Effector memory CD4-positive, alpha-beta T cell (primary cell): ENCODE measurements around the gene ABCB11.
"Not testable (repeated sequence)": the region's sequence is repeated elsewhere in the genome, so short reads cannot be mapped to it uniquely, and the experiment has no call there.

Experiments used
- DNase-seq, 3 donors: peaks; one replicate each; pipeline ENCODE4 v3.0.0-alpha.2; 2020
- H3K27ac ChIP-seq: 2 replicates; pipeline ENCODE4 v1.7.0; 2013; ENCODE audit warnings: mild to moderate bottlenecking, low read length, moderate library complexity; ENCODE audit not compliant: insufficient read depth, poor library complexity, severe bottlenecking
- H3K27me3 ChIP-seq: replicated peaks from 2 replicates; pipeline ENCODE4 v1.7.0; 2013; ENCODE audit warnings: mild to moderate bottlenecking, low read length; ENCODE audit not compliant: insufficient read depth, control insufficient read depth, poor library complexity, severe bottlenecking
- H3K36me3 ChIP-seq: 2 replicates; pipeline ENCODE4 v1.7.0; 2013; ENCODE audit warnings: mild to moderate bottlenecking, low read length, moderate library complexity; ENCODE audit not compliant: control insufficient read depth, insufficient read depth
- H3K4me1 ChIP-seq: 2 replicates; pipeline ENCODE4 v1.7.0; 2013; ENCODE audit warnings: low read length, mild to moderate bottlenecking; ENCODE audit not compliant: control insufficient read depth, insufficient read depth, poor library complexity, severe bottlenecking
- H3K4me3 ChIP-seq: 2 replicates; pipeline ENCODE4 v1.7.0; 2013; ENCODE audit warnings: low read length, low read depth, mild to moderate bottlenecking; ENCODE audit not compliant: insufficient read depth, poor library complexity, severe bottlenecking
- H3K9me3 ChIP-seq: 2 replicates; pipeline ENCODE4 v1.7.0; 2013; ENCODE audit warnings: mild to moderate bottlenecking, low read length, moderate library complexity; ENCODE audit not compliant: control insufficient read depth

The ABCB11 gene

DNA sequence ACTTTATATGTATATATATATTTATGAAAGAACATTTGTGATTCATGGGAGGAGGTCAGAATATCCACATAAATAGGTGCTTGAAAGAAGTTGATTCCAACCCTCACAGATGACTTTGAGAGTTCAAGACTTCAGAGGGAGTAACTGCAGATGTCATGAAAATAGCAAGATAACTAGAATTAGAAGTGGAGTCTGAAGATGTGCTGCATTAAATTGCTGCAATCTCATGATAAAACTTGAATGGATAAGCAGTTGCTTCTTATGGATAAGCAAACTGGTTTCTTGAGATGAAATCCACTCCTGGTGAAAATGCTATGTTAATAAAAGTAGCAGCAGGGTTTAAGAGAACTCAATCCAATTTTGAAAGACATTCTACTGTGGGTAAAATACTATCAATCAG is 89.8 kb downstream of the ABCB11 start:
- H3K9me3 ChIP-seq, result no peaks in the 10 kb centered on the region
- no peaks in the 10 kb centered on the region for H3K4me1 ChIP-seq
- DNase-seq, result no peak
- H3K4me3 ChIP-seq, result no peak overlapping the region
- no peak overlapping the region for H3K27ac ChIP-seq
- H3K36me3 ChIP-seq, result no peaks in the 10 kb centered on the region
- H3K27me3 ChIP-seq, result no peaks in the 10 kb centered on the region

DNA sequence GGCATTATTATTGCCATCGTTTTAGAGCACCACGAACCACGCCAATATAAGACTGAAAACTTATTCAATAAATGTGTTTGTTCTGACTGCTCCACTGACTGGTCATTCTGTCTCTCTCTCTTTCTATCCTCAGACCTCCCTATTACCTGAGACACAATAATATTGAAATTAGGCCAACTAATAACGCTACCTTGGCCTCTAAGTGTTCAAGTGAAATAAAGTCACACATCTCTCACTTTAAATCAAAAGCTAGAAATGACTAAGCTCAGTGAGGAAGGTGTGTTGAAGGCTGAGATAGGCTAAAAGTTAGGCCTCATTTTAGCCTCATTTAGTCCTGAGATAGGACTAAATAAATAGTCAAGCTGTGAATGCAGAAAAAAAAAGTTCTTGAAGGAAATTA is 91.2 kb downstream of the ABCB11 start:
- DNase-seq, result no peak
- Histone ChIP-seq H3K27ac (no peak overlapping the region), H3K36me3 (no peaks in the 10 kb centered on the region), H3K4me3 (no peak overlapping the region), H3K4me1 (no peaks in the 10 kb centered on the region), H3K9me3 (no peaks in the 10 kb centered on the region), H3K27me3 (no peaks in the 10 kb centered on the region)

DNA sequence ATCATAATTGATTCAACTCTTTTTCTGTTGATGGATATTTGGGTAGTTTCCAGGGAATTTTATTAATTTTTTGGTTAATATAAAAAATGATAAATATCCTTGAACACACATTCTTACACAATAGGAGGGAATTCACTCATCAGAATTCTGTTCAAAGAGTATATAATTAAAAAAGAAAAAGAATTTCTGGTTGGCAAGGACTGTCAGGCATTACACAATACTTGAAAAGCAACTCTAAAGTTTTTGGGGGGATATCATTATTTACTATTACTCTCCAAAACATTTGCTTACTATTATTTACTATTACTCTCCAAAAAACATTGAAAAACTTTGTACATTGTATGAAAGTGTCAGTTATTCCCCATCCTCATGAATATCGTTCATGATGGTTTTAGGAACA is 92.1 kb downstream of the ABCB11 start:
- H3K4me1 ChIP-seq, result no peaks in the 10 kb centered on the region
- no peaks in the 10 kb centered on the region for H3K27me3 ChIP-seq
- H3K36me3 ChIP-seq, result no peaks in the 10 kb centered on the region
- no peak overlapping the region for H3K27ac ChIP-seq
- no peak overlapping the region for H3K4me3 ChIP-seq
- no peaks in the 10 kb centered on the region for H3K9me3 ChIP-seq
- DNase-seq, result no peak

DNA sequence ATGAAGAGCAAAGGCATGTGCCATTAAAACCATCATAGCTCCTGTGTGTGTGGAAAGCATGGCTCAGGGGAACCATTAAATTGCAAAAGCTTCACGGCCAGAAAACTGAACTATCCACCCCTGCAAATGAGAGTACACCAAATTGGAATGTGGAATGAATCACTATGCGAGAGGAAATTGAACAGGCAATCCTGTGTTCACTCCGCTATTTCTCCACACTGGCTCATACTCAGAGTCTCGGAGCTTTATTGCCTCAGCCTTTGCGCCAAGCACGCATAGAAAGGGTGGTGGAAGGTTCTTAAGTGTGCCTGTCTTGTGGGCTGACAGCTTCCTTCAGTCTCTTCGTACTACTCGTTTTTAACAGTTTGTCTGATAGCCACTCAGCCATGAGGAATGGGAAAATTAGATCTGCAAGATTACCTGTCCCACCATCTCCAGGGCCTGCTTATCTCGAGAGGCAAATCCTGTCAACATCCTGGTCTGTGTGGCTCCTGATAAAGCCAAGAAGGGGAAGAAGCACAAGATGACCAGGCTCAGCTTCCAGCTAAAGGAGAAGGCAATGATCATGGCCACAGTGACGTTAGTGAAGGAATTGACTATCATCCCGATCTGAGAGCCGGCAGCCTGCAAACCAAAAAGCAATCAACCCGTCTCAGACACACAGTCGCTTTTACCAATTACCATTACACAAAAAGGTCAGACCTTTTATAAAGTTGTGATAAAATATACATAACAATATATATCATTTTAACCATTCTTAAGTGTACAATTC is 95.1 kb downstream of the ABCB11 start:
- Histone ChIP-seq H3K9me3 (no peaks in the 10 kb centered on the region), H3K27me3 (no peaks in the 10 kb centered on the region), H3K27ac (no peak overlapping the region), H3K4me3 (no peak overlapping the region), H3K36me3 (no peaks in the 10 kb centered on the region), H3K4me1 (no peaks in the 10 kb centered on the region)
- no peak for DNase-seq

DNA sequence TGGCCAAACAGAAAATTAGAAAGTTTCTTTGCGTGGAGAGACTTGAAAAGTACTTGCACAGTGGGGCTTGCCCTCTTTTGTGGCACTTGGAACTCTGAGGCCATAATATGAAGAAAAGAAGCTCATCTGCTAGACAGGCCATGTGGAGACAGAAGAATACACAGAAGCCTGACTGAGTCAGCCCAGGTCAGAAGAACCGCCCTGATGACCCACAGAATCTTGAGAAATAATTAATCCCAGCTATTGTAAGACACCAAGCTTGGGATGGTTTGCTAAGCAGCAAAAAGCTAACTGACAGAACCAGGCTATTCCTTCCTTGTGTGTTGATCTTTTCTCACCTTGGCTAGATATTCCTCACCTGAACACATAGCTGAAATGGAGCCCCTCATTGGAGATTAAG is 96.3 kb downstream of the ABCB11 start:
- no peaks in the 10 kb centered on the region for H3K36me3 ChIP-seq
- no peaks in the 10 kb centered on the region for H3K4me1 ChIP-seq
- H3K9me3 ChIP-seq, result no peaks in the 10 kb centered on the region
- DNase-seq, result no peak
- no peaks in the 10 kb centered on the region for H3K27me3 ChIP-seq
- no peak overlapping the region for H3K4me3 ChIP-seq
- H3K27ac ChIP-seq, result no peak overlapping the region

DNA sequence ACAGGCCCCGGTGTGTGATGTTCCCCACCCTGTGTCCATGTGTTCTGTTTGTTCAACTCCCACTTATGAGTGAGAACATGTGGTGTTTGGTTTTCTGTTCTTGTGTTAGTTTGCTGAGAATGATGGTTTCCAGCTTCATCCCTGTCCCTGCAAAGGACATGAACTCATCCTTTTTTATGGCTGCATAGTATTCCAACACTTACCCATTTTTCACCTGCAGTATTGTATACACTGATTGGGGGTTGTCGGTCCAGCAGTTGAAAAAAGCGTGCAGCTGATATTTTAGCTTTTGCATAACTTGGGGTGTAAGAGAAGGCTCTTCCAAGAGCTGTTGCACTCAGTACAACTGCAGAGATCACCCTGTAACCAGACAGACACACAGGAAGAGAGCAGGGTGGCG is 99.0 kb downstream of the ABCB11 start:
- not testable (repeated sequence) for H3K36me3 ChIP-seq, H3K27ac ChIP-seq, H3K27me3 ChIP-seq, DNase-seq, H3K9me3 ChIP-seq, H3K4me1 ChIP-seq, H3K4me3 ChIP-seq

DNA sequence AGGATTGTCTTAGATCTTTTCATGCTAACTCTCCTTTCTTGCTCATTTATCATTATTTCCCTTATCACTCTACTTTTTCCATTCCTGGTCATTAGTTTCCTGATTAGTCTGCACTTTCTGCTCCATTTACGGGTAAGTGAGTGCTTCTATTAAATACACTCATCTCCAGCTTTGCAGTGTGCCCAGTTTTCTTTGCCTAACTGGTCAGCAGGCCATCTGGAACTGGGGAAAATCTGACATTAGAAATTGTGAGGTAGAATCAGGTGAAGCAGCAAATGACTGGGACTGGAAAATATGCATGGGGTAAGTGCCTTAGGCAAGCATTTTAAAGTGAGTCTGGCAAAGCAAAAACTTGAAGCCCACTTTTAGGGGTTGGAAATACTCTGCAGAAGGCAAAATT is 100.9 kb downstream of the ABCB11 start:
- Histone ChIP-seq H3K36me3 (no peaks in the 10 kb centered on the region), H3K27ac (no peak overlapping the region), H3K4me1 (no peaks in the 10 kb centered on the region), H3K9me3 (no peaks in the 10 kb centered on the region), H3K27me3 (no peaks in the 10 kb centered on the region), H3K4me3 (no peak overlapping the region)
- DNase-seq, result no peak

DNA sequence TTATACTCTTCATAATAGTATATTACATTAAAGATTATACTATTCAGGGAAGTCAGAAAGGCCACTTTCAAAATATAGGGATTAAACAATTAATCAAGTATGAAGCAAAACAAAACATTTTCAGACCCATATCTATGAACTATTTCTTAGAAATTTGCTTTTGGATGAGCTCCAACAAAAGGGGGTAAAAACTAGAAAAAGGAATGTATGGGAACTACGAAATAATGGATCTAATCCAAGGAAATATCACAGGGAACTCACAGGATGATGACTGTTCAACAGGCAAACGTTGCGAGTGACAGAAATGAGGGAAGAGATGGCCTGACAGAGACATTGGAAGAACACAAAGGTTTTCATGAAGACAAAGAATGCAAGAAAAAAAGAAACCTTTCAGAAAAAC is 102.1 kb downstream of the ABCB11 start:
- Histone ChIP-seq H3K36me3 (no peaks in the 10 kb centered on the region), H3K4me3 (no peak overlapping the region), H3K27ac (no peak overlapping the region), H3K4me1 (no peaks in the 10 kb centered on the region), H3K27me3 (no peaks in the 10 kb centered on the region), H3K9me3 (no peaks in the 10 kb centered on the region)
- DNase-seq, result no peak

DNA sequence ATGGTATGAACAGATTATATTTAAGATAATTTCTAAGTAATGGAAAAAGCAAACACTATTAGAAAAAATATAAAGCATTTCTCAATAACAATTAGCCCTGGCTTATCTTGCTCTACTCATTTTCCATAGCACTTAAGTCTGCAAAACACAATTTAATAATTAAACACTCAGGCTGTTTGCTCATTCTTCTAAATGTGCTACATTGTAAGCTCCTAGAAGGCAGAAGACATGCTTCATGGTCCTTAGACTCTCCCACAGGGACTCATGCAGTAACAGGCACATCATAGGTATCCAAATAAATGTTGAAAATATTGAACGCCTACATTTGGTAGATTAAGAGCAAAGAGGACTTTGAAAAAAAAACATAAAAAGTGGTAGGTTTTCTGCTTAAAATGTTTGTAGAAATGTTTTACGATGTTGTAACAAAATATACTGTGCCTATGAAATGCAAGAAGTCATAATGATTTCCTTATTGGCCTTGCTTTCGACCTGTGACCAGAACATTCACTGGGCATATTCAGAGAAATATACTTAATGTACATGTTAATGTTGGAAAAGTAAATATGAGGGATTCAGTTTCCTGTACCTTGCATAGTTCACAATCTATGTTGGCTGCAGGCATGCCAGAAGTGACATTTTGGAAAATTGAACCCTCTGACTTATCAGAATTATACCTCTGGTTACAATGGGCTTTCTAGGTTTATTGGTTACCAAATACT is 102.9 kb downstream of the ABCB11 start:
- no peak overlapping the region for H3K27ac ChIP-seq
- no peaks in the 10 kb centered on the region for H3K9me3 ChIP-seq
- H3K4me1 ChIP-seq, result no peaks in the 10 kb centered on the region
- DNase-seq, result no peak
- H3K4me3 ChIP-seq, result no peak overlapping the region
- H3K36me3 ChIP-seq, result no peaks in the 10 kb centered on the region
- H3K27me3 ChIP-seq, result no peaks in the 10 kb centered on the region

DNA sequence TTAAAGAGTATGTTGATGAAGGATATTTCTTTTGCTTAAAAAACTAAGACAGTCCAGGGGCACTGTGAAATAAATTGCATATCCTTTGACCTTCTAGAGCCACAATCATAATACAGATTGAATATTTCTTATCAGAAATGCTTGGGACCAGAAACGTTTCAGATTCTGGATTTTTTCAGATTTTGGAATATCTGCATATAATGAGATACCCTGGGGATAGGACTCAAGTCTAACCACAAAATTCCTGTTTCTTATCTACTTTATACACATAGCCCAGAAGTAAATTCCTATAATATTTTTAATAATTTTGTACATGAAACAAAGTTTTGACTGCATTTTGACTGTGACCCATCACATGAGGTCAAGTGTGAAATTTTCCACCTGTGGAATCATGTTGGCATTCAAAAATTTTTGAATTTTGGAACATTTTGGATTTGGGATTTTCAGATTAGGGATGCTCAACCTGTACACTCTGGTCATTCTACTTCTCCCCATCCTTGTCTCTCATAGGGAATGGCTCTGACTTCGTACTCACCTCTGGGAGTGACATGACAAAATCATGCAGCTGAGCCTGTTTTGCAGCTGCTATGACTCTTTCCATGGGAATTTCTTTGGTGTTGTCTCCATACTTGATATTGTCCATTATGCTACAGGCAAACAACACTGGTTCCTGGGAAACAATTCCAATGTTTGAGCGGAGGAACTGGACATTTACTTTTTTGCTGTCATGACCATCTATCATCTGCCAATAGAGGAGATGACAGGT is 104.3 kb downstream of the ABCB11 start:
- Histone ChIP-seq H3K9me3 (no peaks in the 10 kb centered on the region), H3K36me3 (no peaks in the 10 kb centered on the region), H3K27ac (no peak overlapping the region), H3K27me3 (no peaks in the 10 kb centered on the region), H3K4me1 (no peaks in the 10 kb centered on the region), H3K4me3 (no peak overlapping the region)
- DNase-seq, result no peak
